Sigmoid colon (tissue), 4 donors: ENCODE data around the gene ESRRA.

Experiments used
- POLR2A ChIP-seq, 2 donors: fragments of 450-650 bp; IDR thresholded peaks; one replicate each; pipeline ENCODE4 v1.6.1; 2016; ENCODE audit warnings: antibody characterized with exemption in 2 of 2, mild to moderate bottlenecking in 2 of 2, moderate library complexity in 2 of 2
- POLR2AphosphoS5 ChIP-seq, 4 donors: sonication (generic); formaldehyde crosslinking; IDR thresholded peaks; one replicate each; pipeline ENCODE4 v1.6.1; 2017; ENCODE audit warnings: antibody characterized with exemption in 4 of 4
- TF ChIP-seq, protein P1 (sequence below), 4 experiments: fragments of 450-650 bp in 3 of 4; fragments of 200-600 bp in 1 of 4; IDR thresholded peaks; one replicate each; pipeline ENCODE4 v1.5.1; 2016 to 2019; ENCODE audit warnings: antibody characterized with exemption in 4 of 4, mild to moderate bottlenecking in 3 of 4, moderate library complexity in 2 of 4

DNA sequence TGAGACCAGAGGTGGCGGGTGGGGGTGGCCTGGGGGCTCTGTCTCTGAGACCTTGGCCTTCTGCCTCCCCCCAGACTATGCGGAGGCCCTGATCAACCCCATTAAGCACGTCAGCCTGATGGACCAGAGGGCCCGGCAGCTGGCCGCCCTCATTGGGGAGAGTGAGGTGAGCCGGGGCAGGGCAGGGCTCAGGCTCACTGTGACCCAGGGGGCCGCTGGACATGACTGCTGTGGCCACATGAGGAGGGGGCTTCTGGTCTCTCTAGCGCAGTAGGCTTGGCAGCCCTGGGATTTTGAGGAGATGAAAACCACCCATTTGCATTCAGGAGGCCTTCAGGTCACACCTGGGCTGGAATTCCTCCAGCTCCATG lies 41.4 kb upstream of the ESRRA start:
- no peak for TF ChIP-seq POLR2A (IDR thresholded peaks at IDR 0.05)
- TF ChIP-seq POLR2AphosphoS5 (IDR thresholded peaks at IDR 0.05): no peak
- TF ChIP-seq, protein P1, sequence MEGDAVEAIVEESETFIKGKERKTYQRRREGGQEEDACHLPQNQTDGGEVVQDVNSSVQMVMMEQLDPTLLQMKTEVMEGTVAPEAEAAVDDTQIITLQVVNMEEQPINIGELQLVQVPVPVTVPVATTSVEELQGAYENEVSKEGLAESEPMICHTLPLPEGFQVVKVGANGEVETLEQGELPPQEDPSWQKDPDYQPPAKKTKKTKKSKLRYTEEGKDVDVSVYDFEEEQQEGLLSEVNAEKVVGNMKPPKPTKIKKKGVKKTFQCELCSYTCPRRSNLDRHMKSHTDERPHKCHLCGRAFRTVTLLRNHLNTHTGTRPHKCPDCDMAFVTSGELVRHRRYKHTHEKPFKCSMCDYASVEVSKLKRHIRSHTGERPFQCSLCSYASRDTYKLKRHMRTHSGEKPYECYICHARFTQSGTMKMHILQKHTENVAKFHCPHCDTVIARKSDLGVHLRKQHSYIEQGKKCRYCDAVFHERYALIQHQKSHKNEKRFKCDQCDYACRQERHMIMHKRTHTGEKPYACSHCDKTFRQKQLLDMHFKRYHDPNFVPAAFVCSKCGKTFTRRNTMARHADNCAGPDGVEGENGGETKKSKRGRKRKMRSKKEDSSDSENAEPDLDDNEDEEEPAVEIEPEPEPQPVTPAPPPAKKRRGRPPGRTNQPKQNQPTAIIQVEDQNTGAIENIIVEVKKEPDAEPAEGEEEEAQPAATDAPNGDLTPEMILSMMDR (IDR thresholded peaks at IDR 0.05): no peak
